Lower leg skin (tissue), 4 donors: ENCODE data around the gene ARHGEF10L. TPM values are rescaled to one million over a fixed set of nuclear protein-coding genes. Genes with fewer than 3 reads are reported as not detected.
"Not testable (repeated sequence)": the region's sequence is repeated elsewhere in the genome, so short reads cannot be mapped to it uniquely, and the experiment has no call there.

Experiments
- DNase-seq, 2 donors: peaks; one replicate each; pipeline ENCODE4 v3.0.0-alpha.2; 2019; ENCODE audit warnings: low spot score in 2 of 2
- H3K4me3 ChIP-seq: fragments of 200-600 bp; sonication (generic); 2 replicates; pipeline ENCODE4 v1.5.1; 2017; ENCODE audit warnings: mild to moderate bottlenecking, low read depth; ENCODE audit not compliant: poor library complexity, severe bottlenecking
- CTCF ChIP-seq, 3 donors: fragments of 450-650 bp; IDR thresholded peaks; one replicate each; pipeline ENCODE4 v1.5.1; 2016; ENCODE audit warnings: antibody characterized with exemption in 3 of 3, mild to moderate bottlenecking in 3 of 3, moderate library complexity in 2 of 3
- POLR2A ChIP-seq, 2 donors: fragments of 450-650 bp; IDR thresholded peaks; one replicate each; pipeline ENCODE4 v1.6.1; 2016 to 2017; ENCODE audit warnings: antibody characterized with exemption in 2 of 2, mild to moderate bottlenecking in 1 of 2, moderate library complexity in 1 of 2
- WGBS, 2 donors: methylation state at CpG; one replicate each; pipeline ENCODE4 v1.1.5; 2018; 5-methylcytosine and 5-hydroxymethylcytosine counted together
- intact Hi-C: fragments of 100-400 bp; cut with DNase I; formaldehyde crosslinking; loops from one replicate; pipeline ENCODE4 v1.15.0; 2023; ENCODE audit warnings: low total_unique reads
- total RNA-seq, 4 donors: library from RNA; depleted of rRNA; stranded (reverse); fragments of >200 nt; gene quantifications; one replicate each; pipeline ENCODE4 v1.1.0, GENCODE V29; 2016

The ARHGEF10L gene
- total RNA-seq, 4 donors from 2014 or later = 95.1 to 125 (median 114) TPM

DNA sequence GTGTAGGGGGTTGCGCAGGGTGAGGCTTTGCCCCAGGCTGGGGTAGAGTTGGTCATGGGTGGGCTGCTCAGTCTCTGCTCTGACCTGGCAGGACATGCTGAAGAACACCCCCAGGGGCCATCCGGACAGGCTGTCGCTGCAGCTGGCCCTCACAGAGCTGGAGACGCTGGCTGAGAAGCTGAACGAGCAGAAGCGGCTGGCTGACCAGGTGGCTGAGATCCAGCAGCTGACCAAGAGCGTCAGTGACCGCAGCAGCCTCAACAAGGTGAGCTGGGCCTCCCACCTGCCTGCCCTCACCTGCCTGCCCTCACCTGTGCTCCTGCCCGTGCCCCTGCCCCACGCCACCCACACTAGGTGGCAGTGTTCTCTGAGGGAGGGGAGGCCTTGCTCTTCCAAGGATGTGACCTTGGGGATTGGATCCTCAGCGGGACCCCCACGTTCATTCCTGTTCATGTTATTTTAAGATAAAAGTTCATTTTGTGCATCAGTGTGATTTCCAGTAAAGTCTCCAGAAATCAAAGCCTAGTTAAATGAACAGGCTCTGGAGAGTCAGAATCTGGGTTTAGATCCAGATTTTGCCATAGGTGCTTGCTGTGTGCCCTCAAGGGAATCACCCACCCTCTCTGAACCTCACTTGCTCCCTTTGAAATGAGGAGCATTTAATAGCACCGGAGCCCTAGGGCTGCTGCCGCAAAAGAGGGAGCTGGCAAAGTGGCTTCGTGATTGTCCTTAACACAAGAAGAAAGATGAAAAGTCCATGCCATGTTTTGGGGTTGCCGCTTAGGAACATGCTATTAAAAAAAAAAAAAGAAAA lies 87.9 kb downstream of the ARHGEF10L start:
- 83 to 90% methylated on average over 16 of the region's 16 CpGs for WGBS, 2 donors
- no peak for TF ChIP-seq CTCF (IDR thresholded peaks at IDR 0.05)
- TF ChIP-seq POLR2A (IDR thresholded peaks at IDR 0.05) = no peak
- intact Hi-C loops = no loop called here
- no peak overlapping the region for H3K4me3 ChIP-seq
- DNase-seq = no peak

- DNase-seq, intact Hi-C loops, H3K4me3 ChIP-seq: not testable (repeated sequence)
- 85 to 88% methylated on average over 5 of the region's 5 CpGs for WGBS, 2 donors
Measured at GRCh38 chr1:17629046-17629445, 89.5 kb downstream of the ARHGEF10L start.

- intact Hi-C loops = no loop called here
- DNase-seq = no peak
- WGBS, 2 donors = 80% methylated on average over 11 of the region's 11 CpGs
- no peak overlapping the region for H3K4me3 ChIP-seq
- TF ChIP-seq POLR2A (IDR thresholded peaks at IDR 0.05) (no peak), CTCF (IDR thresholded peaks at IDR 0.05) (no peak)
Measured at GRCh38 chr1:17629460-17629859, 90.0 kb downstream of the ARHGEF10L start.

GRCh38 chr1:17630048-17630830 lies 90.7 kb downstream of the ARHGEF10L start:
- H3K4me3 ChIP-seq = no peak overlapping the region
- intact Hi-C loops = no loop called here
- 52 to 62% methylated on average over 15 to 16 of the region's 16 CpGs for WGBS, 2 donors
- no peak for TF ChIP-seq POLR2A (IDR thresholded peaks at IDR 0.05)
- TF ChIP-seq CTCF (IDR thresholded peaks at IDR 0.05) = no peak
- peak; percentile 81 to 93 for DNase-seq

DNA sequence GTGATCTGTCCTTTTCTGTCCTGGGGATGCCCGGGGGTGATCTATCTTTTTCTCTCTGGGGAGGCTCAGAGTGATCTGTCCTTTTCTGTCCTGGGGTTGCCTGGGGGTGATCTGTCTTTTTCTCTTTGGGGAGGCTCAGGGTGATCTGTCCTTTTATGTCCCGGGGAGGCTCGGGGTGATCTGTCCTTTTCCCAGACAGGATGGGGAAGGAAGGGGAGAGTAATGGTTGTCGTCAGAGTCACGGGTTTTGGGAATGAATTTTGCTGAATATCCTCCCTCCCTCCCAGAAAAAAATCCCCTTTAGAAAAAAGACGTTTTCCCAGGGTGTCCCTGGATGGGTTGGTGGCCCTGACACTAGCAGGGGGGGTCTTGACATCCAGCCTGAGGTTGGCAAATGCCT lies 91.5 kb downstream of the ARHGEF10L start:
- no peak for DNase-seq
- H3K4me3 ChIP-seq = no peak overlapping the region
- TF ChIP-seq CTCF (IDR thresholded peaks at IDR 0.05) (no peak), POLR2A (IDR thresholded peaks at IDR 0.05) (no peak)
- WGBS, 2 donors = 74 to 84% methylated on average over 6 of the region's 6 CpGs
- intact Hi-C loops = no loop called here

GRCh38 chr1:17631410-17631809 lies 91.9 kb downstream of the ARHGEF10L start:
- 91 to 97% methylated on average over 8 of the region's 8 CpGs for WGBS, 2 donors
- intact Hi-C loops = no loop called here
- TF ChIP-seq POLR2A (IDR thresholded peaks at IDR 0.05) (no peak), CTCF (IDR thresholded peaks at IDR 0.05) (no peak)
- H3K4me3 ChIP-seq = no peak overlapping the region
- no peak for DNase-seq
